Natural killer cell treated with Interleukin-12 subunit alpha and Interleukin-12 subunit beta and Interleukin-15 and Interleukin-18, amount 100 ng/mL, for 72 hours (primary cell): ENCODE data around the gene PANX2. TPM values are rescaled to one million over a fixed set of nuclear protein-coding genes. Genes with fewer than 3 reads are reported as not detected.
A peak's percentile ranks its signal among the peaks of the same experiment; 100 is the strongest.
"Not testable (repeated sequence)": the region's sequence is repeated elsewhere in the genome, so short reads cannot be mapped to it uniquely, and the experiment has no call there.

Source experiments
- ATAC-seq, 2 donors: fragments of 150-1000 bp; cut with Tn5 transposase in 1 of 2; sonication (Bioruptor Pico), chemical (Tn5 transposase) in 1 of 2; 2 replicates each; pipeline ENCODE4 v1.10.0; 2021
- DNase-seq: peaks from one replicate; pipeline ENCODE4 v3.0.0; 2022; ENCODE audit warnings: low spot score
- H3K27ac Mint-ChIP-seq, 2 donors: 1 replicate in 1 of 2; 2 replicates in 1 of 2; pipeline ENCODE4 v1.8.0; 2022; ENCODE audit warnings: mixed read lengths in 2 of 2, mild to moderate bottlenecking in 1 of 2, moderate library complexity in 1 of 2
- H3K27me3 Mint-ChIP-seq, 2 donors: 1 replicate in 1 of 2; 2 replicates in 1 of 2; pipeline ENCODE4 v1.8.0; 2022; ENCODE audit warnings: mixed read lengths in 2 of 2
- H3K36me3 Mint-ChIP-seq: one replicate; pipeline ENCODE4 v1.8.0; 2022; ENCODE audit warnings: mixed read lengths
- H3K4me1 Mint-ChIP-seq, 2 donors: 1 replicate in 1 of 2; 2 replicates in 1 of 2; pipeline ENCODE4 v1.8.0; 2022; ENCODE audit warnings: low read depth in 2 of 2, mixed read lengths in 2 of 2, mild to moderate bottlenecking in 1 of 2
- H3K4me3 Mint-ChIP-seq: one replicate; pipeline ENCODE4 v1.8.0; 2022; ENCODE audit warnings: mixed read lengths
- H3K9me3 Mint-ChIP-seq: 2 replicates; pipeline ENCODE4 v1.8.0; 2022; ENCODE audit warnings: mixed read lengths
- total RNA-seq, 2 donors: library from RNA; stranded (reverse); gene quantifications; one replicate each; pipeline ENCODE4 v1.2.3, GENCODE V29; 2022

PANX2 gene
- total RNA-seq, 2 donors from 2014 or later: 3.0 to 3.5 TPM

GRCh38 chr22:50141462-50141861 is 29.1 kb upstream of the PANX2 start:
- Mint-ChIP-seq H3K27me3 (peaks cover 2 to 7% of the 10 kb centered on the region in 2 donors), H3K36me3 (no peaks in the 10 kb centered on the region), H3K4me1 (no peaks in the 10 kb centered on the region), H3K9me3 (no peaks in the 10 kb centered on the region), H3K4me3 (no peak overlapping the region), H3K27ac (no peak overlapping the region)
- DNase-seq: no peak
- no peak for ATAC-seq

GRCh38 chr22:50141891-50142363 is 28.6 kb upstream of the PANX2 start:
- Mint-ChIP-seq H3K27ac (no peak overlapping the region), H3K4me3 (no peak overlapping the region), H3K9me3 (no peaks in the 10 kb centered on the region), H3K4me1 (peaks cover 0 to 2% of the 10 kb centered on the region in 2 donors), H3K27me3 (peaks cover 2 to 6% of the 10 kb centered on the region in 2 donors), H3K36me3 (no peaks in the 10 kb centered on the region)
- DNase-seq (no peak), ATAC-seq (no peak)

GRCh38 chr22:50143096-50143495 is 27.4 kb upstream of the PANX2 start:
- no peak for DNase-seq

GRCh38 chr22:50144005-50144614 is 26.4 kb upstream of the PANX2 start:
- peaks cover 2 to 6% of the 10 kb centered on the region in 2 donors for H3K27me3 Mint-ChIP-seq
- ATAC-seq (no peak), DNase-seq (no peak)
- no peaks in the 10 kb centered on the region for H3K36me3 Mint-ChIP-seq
- H3K4me3 Mint-ChIP-seq: no peak overlapping the region
- peaks cover 0 to 2% of the 10 kb centered on the region in 2 donors for H3K4me1 Mint-ChIP-seq
- no peaks in the 10 kb centered on the region for H3K9me3 Mint-ChIP-seq
- H3K27ac Mint-ChIP-seq: no peak overlapping the region

More at GRCh38 chr22:50143096-50143495, 27.4 kb upstream of the PANX2 start:
- H3K4me3 Mint-ChIP-seq: no peak overlapping the region
- no peaks in the 10 kb centered on the region for H3K36me3 Mint-ChIP-seq
- peaks cover 2 to 6% of the 10 kb centered on the region in 2 donors for H3K27me3 Mint-ChIP-seq
- ATAC-seq: no peak
- peaks cover 0 to 2% of the 10 kb centered on the region in 2 donors for H3K4me1 Mint-ChIP-seq
- no peaks in the 10 kb centered on the region for H3K9me3 Mint-ChIP-seq
- H3K27ac Mint-ChIP-seq: no peak overlapping the region

GRCh38 chr22:50145721-50146438 is 24.7 kb upstream of the PANX2 start:
- Mint-ChIP-seq H3K9me3 (no peaks in the 10 kb centered on the region), H3K36me3 (no peaks in the 10 kb centered on the region), H3K4me3 (no peak overlapping the region), H3K27ac (no peak overlapping the region), H3K4me1 (peaks cover 0 to 4% of the 10 kb centered on the region in 2 donors), H3K27me3 (peaks cover 0 to 2% of the 10 kb centered on the region in 2 donors)
- no peak for ATAC-seq
- no peak for DNase-seq

GRCh38 chr22:50146439-50147238 is 23.9 kb upstream of the PANX2 start:
- Mint-ChIP-seq H3K27ac (no peak overlapping the region), H3K36me3 (no peaks in the 10 kb centered on the region), H3K9me3 (no peaks in the 10 kb centered on the region), H3K4me1 (peaks cover 0 to 4% of the 10 kb centered on the region in 2 donors), H3K27me3 (peaks cover 0 to 2% of the 10 kb centered on the region in 2 donors), H3K4me3 (no peak overlapping the region)
- no peak for DNase-seq
- ATAC-seq: no peak

GRCh38 chr22:50147258-50148165 is 23.0 kb upstream of the PANX2 start:
- H3K27ac Mint-ChIP-seq, DNase-seq, H3K4me3 Mint-ChIP-seq, H3K9me3 Mint-ChIP-seq, H3K27me3 Mint-ChIP-seq, H3K4me1 Mint-ChIP-seq, H3K36me3 Mint-ChIP-seq, ATAC-seq: not testable (repeated sequence)

- Mint-ChIP-seq H3K4me1 (peaks cover 0 to 4% of the 10 kb centered on the region in 2 donors), H3K36me3 (no peaks in the 10 kb centered on the region), H3K27me3 (no peaks in the 10 kb centered on the region), H3K27ac (no peak overlapping the region), H3K4me3 (no peak overlapping the region), H3K9me3 (no peaks in the 10 kb centered on the region)
- ATAC-seq (no peak), DNase-seq (no peak)
Measured at GRCh38 chr22:50148166-50148500, 22.4 kb upstream of the PANX2 start.

GRCh38 chr22:50148991-50149721 is 21.4 kb upstream of the PANX2 start:
- Mint-ChIP-seq H3K36me3 (no peaks in the 10 kb centered on the region), H3K27me3 (no peaks in the 10 kb centered on the region), H3K27ac (no peak overlapping the region), H3K4me3 (no peak overlapping the region), H3K4me1 (peaks cover 0 to 4% of the 10 kb centered on the region in 2 donors), H3K9me3 (no peaks in the 10 kb centered on the region)
- peak; percentile 82 to 85 for ATAC-seq
- DNase-seq: peak; percentile 73

- DNase-seq (no peak), ATAC-seq (no peak)
- no peak overlapping the region for H3K27ac Mint-ChIP-seq
- H3K9me3 Mint-ChIP-seq: no peaks in the 10 kb centered on the region
- H3K4me3 Mint-ChIP-seq: no peak overlapping the region
- H3K27me3 Mint-ChIP-seq: no peaks in the 10 kb centered on the region
- H3K4me1 Mint-ChIP-seq: peaks cover 0 to 4% of the 10 kb centered on the region in 2 donors
- H3K36me3 Mint-ChIP-seq: no peaks in the 10 kb centered on the region
Measured at GRCh38 chr22:50150161-50151129, 20.1 kb upstream of the PANX2 start.

GRCh38 chr22:50151571-50152537 is 18.7 kb upstream of the PANX2 start:
- no peaks in the 10 kb centered on the region for H3K9me3 Mint-ChIP-seq
- no peak overlapping the region for H3K27ac Mint-ChIP-seq
- peaks cover 0 to 2% of the 10 kb centered on the region in 2 donors for H3K4me1 Mint-ChIP-seq
- DNase-seq (no peak), ATAC-seq (no peak)
- no peaks in the 10 kb centered on the region for H3K36me3 Mint-ChIP-seq
- H3K4me3 Mint-ChIP-seq: no peak overlapping the region
- no peaks in the 10 kb centered on the region for H3K27me3 Mint-ChIP-seq
